NCI-H226 (cell line): ENCODE results near the gene LDLRAD1.
"Not testable (repeated sequence)": the region's sequence is repeated elsewhere in the genome, so short reads cannot be mapped to it uniquely, and the experiment has no call there.

Experiments used
- DNase-seq: peaks from one replicate; pipeline ENCODE4 v3.0.0-alpha.2; 2015

The LDLRAD1 gene

GRCh38 chr1:54016343-54017282 is 1.4 kb downstream of the LDLRAD1 start:
- DNase-seq, result peak; percentile 70

GRCh38 chr1:54014009-54014629 is 3.9 kb downstream of the LDLRAD1 start:
- no peak for DNase-seq

GRCh38 chr1:54013393-54014008 is 4.5 kb downstream of the LDLRAD1 start:
- DNase-seq, result no peak

GRCh38 chr1:54012863-54013262 is 5.1 kb downstream of the LDLRAD1 start:
- DNase-seq, result no peak

- DNase-seq, result no peak
Measured at GRCh38 chr1:54012008-54012325, 6.0 kb downstream of the LDLRAD1 start.

- DNase-seq, result no peak
Measured at GRCh38 chr1:54011316-54012007, 6.5 kb downstream of the LDLRAD1 start.

- no peak for DNase-seq
Measured at GRCh38 chr1:54010415-54011117, 7.4 kb downstream of the LDLRAD1 start.

- no peak for DNase-seq
Measured at GRCh38 chr1:54009406-54009805, 8.6 kb downstream of the LDLRAD1 start.

GRCh38 chr1:54008876-54009275 is 9.1 kb downstream of the LDLRAD1 start:
- DNase-seq, result no peak

GRCh38 chr1:54007613-54008012 is 10.4 kb downstream of the LDLRAD1 start:
- no peak for DNase-seq

- no peak for DNase-seq
Measured at GRCh38 chr1:54006508-54006907, 11.5 kb downstream of the LDLRAD1 start.

GRCh38 chr1:54004481-54005049 is 13.4 kb downstream of the LDLRAD1 start:
- DNase-seq, result no peak

- DNase-seq, result not testable (repeated sequence)
Measured at GRCh38 chr1:54003750-54004480, 14.1 kb downstream of the LDLRAD1 start.

- no peak for DNase-seq
Measured at GRCh38 chr1:54003249-54003646, 14.7 kb downstream of the LDLRAD1 start.

- DNase-seq, result no peak
Measured at GRCh38 chr1:54002544-54003248, 15.3 kb downstream of the LDLRAD1 start.

- DNase-seq, result no peak
Measured at GRCh38 chr1:54001591-54001990, 16.4 kb downstream of the LDLRAD1 start.

- DNase-seq, result no peak
Measured at GRCh38 chr1:53999920-54000319, 18.1 kb downstream of the LDLRAD1 start.

GRCh38 chr1:53998223-53998622 is 19.8 kb downstream of the LDLRAD1 start:
- DNase-seq, result no peak

GRCh38 chr1:53995683-53996082 is 22.3 kb downstream of the LDLRAD1 start:
- no peak for DNase-seq

GRCh38 chr1:53994516-53994915 is 23.5 kb downstream of the LDLRAD1 start:
- DNase-seq, result not testable (repeated sequence)
